AG04450 (cell line): Measurements from ENCODE around the gene GFOD2. TPM values are rescaled to one million over a fixed set of nuclear protein-coding genes. Genes with fewer than 3 reads are reported as not detected.

ENCODE experiments used
- CTCF ChIA-PET: fragments of 300-600, 350-600 bp; formaldehyde crosslinking; extraction: SDS; loops from one replicate; lab custom pipeline; 2022; ENCODE audit warnings: antibody characterized with exemption, inconsistent platforms; lab: Charles Lee
- POLR2A ChIA-PET: fragments of 350-600 bp; formaldehyde crosslinking; extraction: SDS; loops from one replicate; lab custom pipeline; 2021; ENCODE audit warnings: antibody characterized with exemption, inconsistent platforms; lab: Yijun Ruan, JAX
- DNase-seq: peaks from one replicate; pipeline ENCODE4 v3.0.0-alpha.2; 2011; ENCODE audit warnings: low read depth, low spot score
- H3K27ac ChIP-seq: one replicate; pipeline ENCODE4 v1.5.1; 2012; ENCODE audit warnings: low read depth, low read length, control low read depth
- H3K27me3 ChIP-seq: one replicate; pipeline ENCODE4 v1.6.0; 2012; ENCODE audit warnings: low read length; ENCODE audit not compliant: control insufficient read depth, insufficient read depth
- H3K4me3 ChIP-seq: 2 replicates; pipeline ENCODE4 v1.5.1; 2011; ENCODE audit warnings: mild to moderate bottlenecking, low read depth, low read length, control low read depth
- H3K9me3 ChIP-seq: 2 replicates; pipeline ENCODE4 v1.5.1; 2012; ENCODE audit warnings: low read length; ENCODE audit not compliant: control insufficient read depth, insufficient read depth
- polyA plus RNA-seq: library from polyadenylated mRNA; depleted of rRNA; stranded (reverse); fragments of >200 nt; gene quantifications from 2 replicates; pipeline ENCODE4 v1.2.3, GENCODE V29; 2011
- TF ChIP-seq, protein P1 (sequence below): IDR thresholded peaks from 2 replicates; pipeline ENCODE4 v1.5.1; 2011; ENCODE audit warnings: low read depth, low read length, control low read depth, inconsistent platforms

The GFOD2 gene
- polyA plus RNA-seq, 1 experiment: 11.1 TPM

- CTCF ChIA-PET: interaction anchor here (1.6 kb wide), 1 partner anchor 154 kb away, joined by 4 read pairs; no protein-coding TSS in a partner anchor
- TF ChIP-seq, protein P1, sequence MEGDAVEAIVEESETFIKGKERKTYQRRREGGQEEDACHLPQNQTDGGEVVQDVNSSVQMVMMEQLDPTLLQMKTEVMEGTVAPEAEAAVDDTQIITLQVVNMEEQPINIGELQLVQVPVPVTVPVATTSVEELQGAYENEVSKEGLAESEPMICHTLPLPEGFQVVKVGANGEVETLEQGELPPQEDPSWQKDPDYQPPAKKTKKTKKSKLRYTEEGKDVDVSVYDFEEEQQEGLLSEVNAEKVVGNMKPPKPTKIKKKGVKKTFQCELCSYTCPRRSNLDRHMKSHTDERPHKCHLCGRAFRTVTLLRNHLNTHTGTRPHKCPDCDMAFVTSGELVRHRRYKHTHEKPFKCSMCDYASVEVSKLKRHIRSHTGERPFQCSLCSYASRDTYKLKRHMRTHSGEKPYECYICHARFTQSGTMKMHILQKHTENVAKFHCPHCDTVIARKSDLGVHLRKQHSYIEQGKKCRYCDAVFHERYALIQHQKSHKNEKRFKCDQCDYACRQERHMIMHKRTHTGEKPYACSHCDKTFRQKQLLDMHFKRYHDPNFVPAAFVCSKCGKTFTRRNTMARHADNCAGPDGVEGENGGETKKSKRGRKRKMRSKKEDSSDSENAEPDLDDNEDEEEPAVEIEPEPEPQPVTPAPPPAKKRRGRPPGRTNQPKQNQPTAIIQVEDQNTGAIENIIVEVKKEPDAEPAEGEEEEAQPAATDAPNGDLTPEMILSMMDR: no peak
- DNase-seq: no peak
- H3K27ac ChIP-seq: no peak overlapping the region
- H3K4me3 ChIP-seq: no peak overlapping the region
- POLR2A ChIA-PET: no interaction called here
- no peaks in the 10 kb centered on the region for H3K9me3 ChIP-seq
- no peaks in the 10 kb centered on the region for H3K27me3 ChIP-seq
Measured at GRCh38 chr16:67674851-67675578, 44.1 kb downstream of the GFOD2 start.

DNA sequence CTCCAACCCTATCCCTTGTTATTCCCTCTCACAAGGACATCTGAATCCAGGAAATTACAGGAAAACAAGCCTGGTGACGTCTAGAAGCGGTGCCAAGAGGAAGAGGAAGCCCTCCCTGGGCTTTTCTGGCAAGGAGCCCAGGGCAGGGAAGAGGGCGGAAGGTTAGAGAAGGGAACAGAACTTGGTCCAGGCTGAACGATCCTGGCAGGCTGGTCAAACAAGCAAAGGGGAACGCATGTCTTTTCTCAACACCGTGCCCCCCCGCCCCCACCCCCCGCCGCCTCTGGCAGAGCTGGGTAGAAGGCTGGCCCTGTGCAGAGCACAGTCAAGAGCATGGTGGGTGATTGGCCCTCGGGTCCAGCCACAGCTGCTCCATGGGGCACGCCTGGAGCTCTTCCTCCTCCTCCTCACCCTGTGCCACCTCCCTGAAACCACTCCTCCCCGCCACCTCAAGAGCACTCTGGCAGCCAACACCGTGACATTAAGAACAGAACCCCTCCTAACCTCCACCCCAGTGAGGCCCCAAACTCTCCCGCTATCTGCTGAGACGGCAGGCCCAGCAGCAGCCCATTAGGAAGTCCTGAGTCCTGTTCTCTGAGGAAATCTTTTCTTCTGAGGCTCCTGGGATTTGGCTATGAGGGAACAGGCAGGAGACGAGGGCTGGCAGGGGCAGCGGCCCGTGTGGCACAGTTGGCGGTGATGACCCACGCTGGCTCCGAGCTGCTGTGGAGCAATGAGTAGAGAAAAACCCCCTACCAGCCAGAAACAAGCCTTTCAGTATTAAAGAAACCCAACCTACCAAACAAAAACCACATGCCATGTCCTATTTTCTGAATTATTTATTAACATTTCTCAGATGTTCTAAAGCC, 45.2 kb downstream of the GFOD2 start:
- H3K9me3 ChIP-seq: no peaks in the 10 kb centered on the region
- DNase-seq: no peak
- no peaks in the 10 kb centered on the region for H3K27me3 ChIP-seq
- H3K27ac ChIP-seq: peak overlapping the region; percentile 11
- H3K4me3 ChIP-seq: no peak overlapping the region
- ChIA-PET POLR2A (interaction anchor here (0.5 to 0.6 kb wide), 2 partner anchors 59 to 168 kb away, joined by 3 to 8 read pairs; no protein-coding TSS in a partner anchor), CTCF (interaction anchor here (0.5 to 11.4 kb wide), 9 partner anchors 9 to 359 kb away, joined by 3 to 181 read pairs (median 7); partner anchors contain the start of genes RANBP10 and TSNAXIP1)
- TF ChIP-seq, protein P1: no peak

DNA sequence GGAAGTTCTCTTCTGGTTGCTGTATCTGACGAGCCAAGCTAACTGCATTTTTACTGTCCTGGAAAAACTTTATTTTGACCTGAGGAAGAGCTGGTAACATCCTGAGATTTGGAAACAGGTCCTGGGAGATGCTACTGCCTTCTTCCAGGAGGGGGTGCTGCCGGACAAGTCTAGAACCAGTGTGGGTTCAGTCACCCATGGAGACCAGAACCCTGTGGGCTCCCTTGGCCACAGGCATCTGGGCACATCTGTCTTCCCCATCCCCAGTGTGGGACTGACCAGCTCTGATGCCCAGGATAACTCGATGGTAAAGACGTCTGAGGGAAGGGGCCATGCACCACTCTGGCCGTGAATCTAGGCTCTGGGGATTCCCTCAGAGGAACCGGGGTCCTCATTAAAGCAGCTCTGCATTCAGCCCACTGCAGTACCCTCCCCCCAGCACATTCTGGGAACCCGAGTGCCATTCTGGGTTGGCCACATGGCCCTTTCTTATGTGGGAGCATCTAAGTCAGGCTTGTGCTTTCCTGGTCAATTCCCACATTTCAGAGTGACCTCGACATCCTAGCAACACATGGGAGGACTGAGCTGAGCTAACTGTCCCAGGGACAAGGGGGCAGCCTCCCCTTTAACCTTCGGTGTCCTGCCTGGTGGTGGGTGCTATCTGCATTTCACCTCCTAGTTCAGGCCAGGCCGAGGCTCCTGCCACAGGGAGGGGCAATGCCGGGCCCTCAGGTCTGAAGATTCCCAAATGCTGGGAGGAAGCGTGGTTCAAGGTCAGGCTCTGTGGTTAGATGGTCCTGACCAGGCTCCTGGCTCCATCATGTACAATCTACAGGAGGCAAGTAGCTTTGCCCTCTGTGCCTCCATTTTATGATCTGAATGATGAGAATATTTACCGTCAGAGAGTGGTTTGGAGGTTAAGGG, 46.1 kb downstream of the GFOD2 start:
- H3K27ac ChIP-seq: no peak overlapping the region
- no peak overlapping the region for H3K4me3 ChIP-seq
- POLR2A ChIA-PET: interaction anchor here (0.5 to 0.9 kb wide), 2 partner anchors 110 to 252 kb away, joined by 3 to 5 read pairs; partner anchors contain the start of gene CTCF
- TF ChIP-seq, protein P1: peak; percentile 83
- no peaks in the 10 kb centered on the region for H3K9me3 ChIP-seq
- CTCF ChIA-PET: interaction anchor here (0.5 to 11.4 kb wide), 22 partner anchors 10 to 360 kb away, joined by 3 to 181 read pairs (median 4); partner anchors contain the start of genes NRN1L, RANBP10 and TSNAXIP1
- peak; percentile 56 for DNase-seq
- no peaks in the 10 kb centered on the region for H3K27me3 ChIP-seq

GRCh38 chr16:67672306-67672705, 46.8 kb downstream of the GFOD2 start:
- DNase-seq: no peak
- no peak overlapping the region for H3K4me3 ChIP-seq
- no peaks in the 10 kb centered on the region for H3K9me3 ChIP-seq
- TF ChIP-seq, protein P1: no peak
- POLR2A ChIA-PET: interaction anchor here (0.5 to 0.9 kb wide), 3 partner anchors 110 to 252 kb away, joined by 3 to 5 read pairs (median 5); partner anchors contain the start of gene CTCF
- H3K27me3 ChIP-seq: no peaks in the 10 kb centered on the region
- no peak overlapping the region for H3K27ac ChIP-seq
- CTCF ChIA-PET: interaction anchor here (0.6 to 11.4 kb wide), 17 partner anchors 11 to 258 kb away, joined by 3 to 181 read pairs (median 5); partner anchors contain the start of genes NRN1L, RANBP10 and TSNAXIP1
